Activated CD8-positive, alpha-beta T cell treated with anti-CD3 and anti-CD28 coated beads, Interleukin-2, amount 10 ng/mL, durations not matched to agents 7 days and 5 days (primary cell): ENCODE results near the gene FAM236B. TPM values are rescaled to one million over a fixed set of nuclear protein-coding genes. Genes with fewer than 3 reads are reported as not detected.
"Not testable (repeated sequence)": the region's sequence is repeated elsewhere in the genome, so short reads cannot be mapped to it uniquely, and the experiment has no call there.

Source experiments
- ATAC-seq: fragments of 150-1000 bp; cut with Tn5 transposase; one replicate; pipeline ENCODE4 v1.10.0; 2021; ENCODE audit warnings: moderate library complexity
- CTCF ChIA-PET: fragments of 350-600 bp; sonication (Branson Sonifier 250); formaldehyde crosslinking; loops from one replicate; lab custom pipeline; 2021; ENCODE audit warnings: antibody characterized with exemption; lab: Charles Lee
- POLR2A ChIA-PET: fragments of 350-600 bp; sonication (Branson Sonifier 250); formaldehyde crosslinking; loops from one replicate; lab custom pipeline; 2021; ENCODE audit warnings: antibody characterized with exemption; lab: Charles Lee
- DNase-seq: peaks from one replicate; pipeline ENCODE4 v3.0.0-alpha.2; 2020
- H3K27ac Mint-ChIP-seq: one replicate; pipeline ENCODE4 v1.8.0; 2021; ENCODE audit warnings: mild to moderate bottlenecking, mixed read lengths
- H3K27me3 Mint-ChIP-seq: one replicate; pipeline ENCODE4 v1.8.0; 2021; ENCODE audit warnings: low read depth, mixed read lengths
- H3K36me3 Mint-ChIP-seq: one replicate; pipeline ENCODE4 v1.8.0; 2021; ENCODE audit warnings: low read depth, mixed read lengths
- H3K4me1 Mint-ChIP-seq: one replicate; pipeline ENCODE4 v1.8.0; 2021; ENCODE audit warnings: low read depth, mixed read lengths
- H3K4me3 Mint-ChIP-seq: one replicate; pipeline ENCODE4 v1.8.0; 2021; ENCODE audit warnings: mild to moderate bottlenecking, mixed read lengths
- H3K9me3 Mint-ChIP-seq: one replicate; pipeline ENCODE4 v1.8.0; 2022; ENCODE audit warnings: mixed read lengths; ENCODE audit not compliant: insufficient read depth
- total RNA-seq, 2 experiments: library from RNA; stranded (reverse); gene quantifications; one replicate each; pipeline ENCODE4 v1.2.3, GENCODE V29; 2021

The FAM236B gene
- total RNA-seq, 2 experiments from 2014 or later = not detected

DNA sequence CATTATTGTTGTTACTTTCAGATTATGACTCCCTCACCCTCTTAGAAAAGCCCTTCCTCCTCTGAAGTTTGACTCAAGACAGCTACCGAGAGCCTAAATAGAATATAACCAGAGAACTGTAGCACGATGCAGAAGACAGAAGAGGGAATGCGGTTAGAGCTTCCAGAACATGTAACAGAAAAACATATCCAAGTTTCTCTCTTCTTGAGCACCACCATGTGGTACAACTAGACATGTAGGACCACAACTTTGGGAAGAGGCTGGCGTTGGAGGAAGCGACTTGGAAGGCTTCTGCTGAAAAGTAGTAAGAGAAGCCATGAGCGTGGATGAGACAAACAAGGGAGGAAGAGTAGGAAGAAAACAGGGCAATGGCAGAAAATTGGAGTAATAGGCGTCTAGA, 36.9 kb downstream of the FAM236B start:
- CTCF ChIA-PET, H3K4me1 Mint-ChIP-seq, ATAC-seq: not testable (repeated sequence)

DNA sequence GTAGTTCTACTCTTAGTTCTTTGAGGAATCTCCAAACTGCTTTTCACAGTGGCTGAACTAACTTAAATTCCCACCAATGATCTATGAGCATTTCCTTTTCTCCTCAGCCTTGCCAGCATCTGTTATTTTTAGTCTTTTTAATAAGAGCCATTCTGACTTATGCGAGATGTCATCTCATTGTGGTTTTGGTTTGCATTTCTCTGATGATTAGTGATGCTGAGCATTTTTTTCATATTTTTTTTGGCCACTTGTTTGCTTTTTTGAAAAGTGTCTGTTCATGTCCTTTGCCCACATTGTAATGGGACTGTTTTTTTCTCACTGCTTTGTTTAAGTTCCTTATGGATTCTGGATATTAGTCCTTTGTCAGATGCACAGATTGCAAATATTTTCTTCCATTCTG, 46.9 kb downstream of the FAM236B start:
- H3K27me3 Mint-ChIP-seq = peaks cover 17% of the 10 kb centered on the region
- H3K27ac Mint-ChIP-seq = no peak overlapping the region
- H3K4me3 Mint-ChIP-seq = no peak overlapping the region
- no peaks in the 10 kb centered on the region for H3K4me1 Mint-ChIP-seq
- no peak for DNase-seq
- POLR2A ChIA-PET = no interaction called here
- no peak for ATAC-seq
- H3K9me3 Mint-ChIP-seq = no peaks in the 10 kb centered on the region
- CTCF ChIA-PET = no interaction called here
- H3K36me3 Mint-ChIP-seq = no peaks in the 10 kb centered on the region

More for the DNA sequence above, 36.9 kb downstream of the FAM236B start:
- H3K36me3 Mint-ChIP-seq, H3K27me3 Mint-ChIP-seq, H3K27ac Mint-ChIP-seq, H3K9me3 Mint-ChIP-seq, POLR2A ChIA-PET, H3K4me3 Mint-ChIP-seq, DNase-seq: not testable (repeated sequence)

DNA sequence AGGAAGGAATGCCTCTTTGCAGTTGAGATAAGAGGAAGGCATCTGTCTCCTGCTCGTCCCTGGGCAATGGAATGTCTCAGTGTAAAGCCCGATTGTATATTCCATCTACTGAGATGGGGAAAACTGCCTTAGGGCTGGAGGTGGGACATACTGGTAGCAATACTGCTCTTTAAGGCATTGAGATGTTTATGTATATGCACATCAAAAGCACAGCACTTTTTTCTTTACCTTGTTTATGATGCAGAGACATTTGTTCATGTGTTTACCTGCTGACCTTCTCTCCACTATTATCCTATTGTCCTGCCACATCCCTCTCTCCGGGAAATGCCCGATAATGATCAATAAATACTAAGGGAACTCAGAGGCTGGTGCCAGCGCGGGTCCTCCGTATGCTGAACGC, 48.8 kb downstream of the FAM236B start:
- H3K4me1 Mint-ChIP-seq, POLR2A ChIA-PET, H3K4me3 Mint-ChIP-seq, H3K9me3 Mint-ChIP-seq, CTCF ChIA-PET, DNase-seq, H3K27ac Mint-ChIP-seq, ATAC-seq, H3K36me3 Mint-ChIP-seq: not testable (repeated sequence)
- H3K27me3 Mint-ChIP-seq = peaks cover 17% of the 10 kb centered on the region

Other genes starting within 250 kb of the FAM236B start
- gene HDAC8, start 209.8 kb downstream of the FAM236B start, total RNA-seq = 10 to 100 TPM; 23.6 to 23.8 TPM
- gene PHKA1, start 68.4 kb downstream of the FAM236B start, total RNA-seq = under 1 TPM; 0.21 to 0.44 TPM
- gene DMRTC1B, start 5.8 kb downstream of the FAM236B start, total RNA-seq = under 1 TPM in 1 of 2 experiments, not detected in 1; 0.18 TPM
- not detected for gene FAM236D, start 25.6 kb upstream of the FAM236B start, total RNA-seq
- gene FAM236C, start 130.0 kb upstream of the FAM236B start, total RNA-seq = not detected
- gene FAM236A, start 155.5 kb upstream of the FAM236B start, total RNA-seq = not detected
- under 1 TPM in 1 of 2 experiments, not detected in 1; 0.18 TPM for gene DMRTC1, start 161.2 kb upstream of the FAM236B start, total RNA-seq
- not detected for gene PABPC1L2B, start 220.3 kb upstream of the FAM236B start, total RNA-seq